DND-41 (cell line): ENCODE results near the gene LHCGR.

Source experiments
- ATAC-seq: fragments of 200-7000 bp; cut with Tn5 transposase; 3 replicates; pipeline ENCODE4 v1.9.1; 2021; ENCODE audit warnings: low read depth; ENCODE audit not compliant: insufficient read depth
- DNase-seq: peaks from one replicate; pipeline ENCODE4 v3.0.0-alpha.2; 2020
- H2AFZ ChIP-seq: 2 replicates; pipeline ENCODE4 v1.6.0; 2012; ENCODE audit warnings: low read depth, low read length
- H3K27ac ChIP-seq: 2 replicates; pipeline ENCODE4 v1.5.1; 2012; ENCODE audit warnings: low read length, inconsistent platforms
- H3K27me3 ChIP-seq: fragments of 200-600 bp; sonication (generic); 2 replicates; pipeline ENCODE4 v1.6.0; 2012; ENCODE audit warnings: low read length, mild to moderate bottlenecking, inconsistent platforms; ENCODE audit not compliant: insufficient read depth, poor library complexity
- H3K36me3 ChIP-seq: 2 replicates; pipeline ENCODE4 v1.5.1; 2012; ENCODE audit warnings: low read length, inconsistent platforms; ENCODE audit not compliant: insufficient read depth
- H3K4me1 ChIP-seq: 2 replicates; pipeline ENCODE4 v1.5.1; 2012; ENCODE audit warnings: mild to moderate bottlenecking, low read length; ENCODE audit not compliant: insufficient read depth
- H3K4me2 ChIP-seq: 2 replicates; pipeline ENCODE4 v1.6.0; 2012; ENCODE audit warnings: mild to moderate bottlenecking, moderate library complexity, low read length, inconsistent platforms; ENCODE audit not compliant: insufficient read depth
- H3K4me3 ChIP-seq, 2 experiments: fragments of 200-600 bp in 1 of 2; shearing (Covaris generic) in 1 of 2; 2 replicates each; pipeline ENCODE4 v1.5.1; 2012 to 2016; ENCODE audit warnings: inconsistent platforms in 2 of 2, low read length in 2 of 2, mild to moderate bottlenecking in 2 of 2, low read depth in 1 of 2, moderate library complexity in 1 of 2
- H3K79me2 ChIP-seq: 2 replicates; pipeline ENCODE4 v1.6.0; 2012; ENCODE audit warnings: low read length, inconsistent platforms; ENCODE audit not compliant: insufficient read depth
- H3K9ac ChIP-seq: 2 replicates; pipeline ENCODE4 v1.6.0; 2012; ENCODE audit warnings: low read depth, mild to moderate bottlenecking, inconsistent platforms, low read length, moderate library complexity
- H3K9me3 ChIP-seq: 2 replicates; pipeline ENCODE4 v1.5.1; 2012; ENCODE audit warnings: low read length, moderate library complexity, mild to moderate bottlenecking, inconsistent platforms; ENCODE audit not compliant: insufficient read depth, severe bottlenecking
- H4K20me1 ChIP-seq: 2 replicates; pipeline ENCODE4 v1.6.0; 2012; ENCODE audit warnings: low read length; ENCODE audit not compliant: insufficient read depth
- EZH2 ChIP-seq: IDR thresholded peaks from 3 replicates; pipeline ENCODE4 v1.6.1; 2012; ENCODE audit warnings: borderline replicate concordance, low read depth, mild to moderate bottlenecking, moderate library complexity, low read length, inconsistent platforms; ENCODE audit not compliant: severe bottlenecking
- TF ChIP-seq, protein P1 (sequence below): IDR thresholded peaks from 2 replicates; pipeline ENCODE4 v1.5.1; 2012; ENCODE audit warnings: borderline replicate concordance, low read length, moderate library complexity, mild to moderate bottlenecking; ENCODE audit not compliant: poor library complexity, severe bottlenecking; ENCODE audit errors: extremely low read depth

LHCGR gene

DNA sequence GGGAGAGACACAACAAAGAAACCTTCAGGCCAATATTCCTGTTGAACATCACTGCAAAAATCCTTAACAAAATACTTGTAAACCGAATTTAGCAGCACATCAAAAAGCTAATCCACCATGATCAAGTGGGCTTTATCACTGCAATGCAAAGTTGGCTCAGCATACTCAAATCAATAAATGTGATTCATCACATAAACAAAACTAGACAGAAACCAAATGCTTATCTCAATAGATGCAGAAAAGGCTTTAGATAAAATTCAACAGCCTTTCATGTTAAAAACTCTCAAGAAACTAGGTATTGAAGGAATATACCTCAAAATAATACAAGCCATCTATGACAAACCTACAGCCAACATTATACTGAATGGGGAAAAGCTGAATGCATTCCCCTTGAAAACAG is 117.3 kb downstream of the LHCGR start:
- H3K36me3 ChIP-seq, result no peaks in the 10 kb centered on the region
- no peak overlapping the region for H3K27ac ChIP-seq
- ATAC-seq, result no peak
- no peak overlapping the region for H3K9ac ChIP-seq
- DNase-seq, result no peak
- no peaks in the 10 kb centered on the region for H3K4me1 ChIP-seq
- TF ChIP-seq EZH2, result no peak
- TF ChIP-seq, protein P1, sequence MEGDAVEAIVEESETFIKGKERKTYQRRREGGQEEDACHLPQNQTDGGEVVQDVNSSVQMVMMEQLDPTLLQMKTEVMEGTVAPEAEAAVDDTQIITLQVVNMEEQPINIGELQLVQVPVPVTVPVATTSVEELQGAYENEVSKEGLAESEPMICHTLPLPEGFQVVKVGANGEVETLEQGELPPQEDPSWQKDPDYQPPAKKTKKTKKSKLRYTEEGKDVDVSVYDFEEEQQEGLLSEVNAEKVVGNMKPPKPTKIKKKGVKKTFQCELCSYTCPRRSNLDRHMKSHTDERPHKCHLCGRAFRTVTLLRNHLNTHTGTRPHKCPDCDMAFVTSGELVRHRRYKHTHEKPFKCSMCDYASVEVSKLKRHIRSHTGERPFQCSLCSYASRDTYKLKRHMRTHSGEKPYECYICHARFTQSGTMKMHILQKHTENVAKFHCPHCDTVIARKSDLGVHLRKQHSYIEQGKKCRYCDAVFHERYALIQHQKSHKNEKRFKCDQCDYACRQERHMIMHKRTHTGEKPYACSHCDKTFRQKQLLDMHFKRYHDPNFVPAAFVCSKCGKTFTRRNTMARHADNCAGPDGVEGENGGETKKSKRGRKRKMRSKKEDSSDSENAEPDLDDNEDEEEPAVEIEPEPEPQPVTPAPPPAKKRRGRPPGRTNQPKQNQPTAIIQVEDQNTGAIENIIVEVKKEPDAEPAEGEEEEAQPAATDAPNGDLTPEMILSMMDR, result no peak
- no peaks in the 10 kb centered on the region for H4K20me1 ChIP-seq
- no peaks in the 10 kb centered on the region for H3K9me3 ChIP-seq
- no peaks in the 10 kb centered on the region for H3K79me2 ChIP-seq
- H3K4me2 ChIP-seq, result no peak overlapping the region
- H2AFZ ChIP-seq, result no peak overlapping the region
- H3K27me3 ChIP-seq, result no peaks in the 10 kb centered on the region
- no peak overlapping the region for H3K4me3 ChIP-seq
